ENCODE results near the gene AJM1.
"Not testable (repeated sequence)": the region's sequence is repeated elsewhere in the genome, so short reads cannot be mapped to it uniquely, and the experiment has no call there.

AJM1 gene

GRCh38 chr9:136875155-136875554, 32.9 kb downstream of the AJM1 start:
- H3K27me3 ChIP-seq = peaks cover 10% of the 10 kb centered on the region
- no peak overlapping the region for H3K27ac ChIP-seq
- H3K4me3 ChIP-seq (ENCODE audit: low read depth in 1 of 2, low read length in 1 of 2) = no peak overlapping the region
- no peaks in the 10 kb centered on the region for H3K4me1 ChIP-seq (ENCODE audit: control insufficient read depth in 1 of 2, insufficient read depth in 1 of 2, low read depth in 1 of 2, low read length in 1 of 2)
- H3K9me3 ChIP-seq = no peaks in the 10 kb centered on the region
- H3K36me3 ChIP-seq = no peaks in the 10 kb centered on the region
- TF ChIP-seq, protein P1, sequence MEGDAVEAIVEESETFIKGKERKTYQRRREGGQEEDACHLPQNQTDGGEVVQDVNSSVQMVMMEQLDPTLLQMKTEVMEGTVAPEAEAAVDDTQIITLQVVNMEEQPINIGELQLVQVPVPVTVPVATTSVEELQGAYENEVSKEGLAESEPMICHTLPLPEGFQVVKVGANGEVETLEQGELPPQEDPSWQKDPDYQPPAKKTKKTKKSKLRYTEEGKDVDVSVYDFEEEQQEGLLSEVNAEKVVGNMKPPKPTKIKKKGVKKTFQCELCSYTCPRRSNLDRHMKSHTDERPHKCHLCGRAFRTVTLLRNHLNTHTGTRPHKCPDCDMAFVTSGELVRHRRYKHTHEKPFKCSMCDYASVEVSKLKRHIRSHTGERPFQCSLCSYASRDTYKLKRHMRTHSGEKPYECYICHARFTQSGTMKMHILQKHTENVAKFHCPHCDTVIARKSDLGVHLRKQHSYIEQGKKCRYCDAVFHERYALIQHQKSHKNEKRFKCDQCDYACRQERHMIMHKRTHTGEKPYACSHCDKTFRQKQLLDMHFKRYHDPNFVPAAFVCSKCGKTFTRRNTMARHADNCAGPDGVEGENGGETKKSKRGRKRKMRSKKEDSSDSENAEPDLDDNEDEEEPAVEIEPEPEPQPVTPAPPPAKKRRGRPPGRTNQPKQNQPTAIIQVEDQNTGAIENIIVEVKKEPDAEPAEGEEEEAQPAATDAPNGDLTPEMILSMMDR (IDR thresholded peaks at IDR 0.05) = no peak

DNA sequence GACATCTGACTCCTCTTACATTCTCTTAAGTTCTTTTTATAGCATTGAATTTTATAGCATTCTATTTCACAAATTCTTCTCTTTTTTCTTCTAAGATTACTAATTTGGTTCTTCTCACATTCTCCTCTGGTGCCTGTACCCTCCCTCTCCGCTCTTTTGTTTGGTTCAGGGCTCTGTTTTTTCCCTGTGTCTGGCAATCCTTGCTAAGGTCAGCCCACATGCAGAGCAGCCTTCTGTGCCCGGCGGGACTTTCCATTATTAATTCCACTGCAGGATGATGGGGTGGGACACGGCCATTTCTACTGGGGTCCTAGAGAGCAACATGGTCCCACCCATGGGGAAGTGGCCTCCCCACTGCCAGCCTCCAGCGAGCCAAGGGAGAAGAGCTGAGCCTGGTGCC, 34.2 kb downstream of the AJM1 start:
- no peak overlapping the region for H3K27ac ChIP-seq
- H3K27me3 ChIP-seq = peaks cover 15% of the 10 kb centered on the region
- H3K4me3 ChIP-seq (ENCODE audit: low read depth in 1 of 2, low read length in 1 of 2) = no peak overlapping the region
- no peaks in the 10 kb centered on the region for H3K36me3 ChIP-seq
- H3K9me3 ChIP-seq = no peaks in the 10 kb centered on the region
- H3K4me1 ChIP-seq (ENCODE audit: control insufficient read depth in 1 of 2, insufficient read depth in 1 of 2, low read depth in 1 of 2, low read length in 1 of 2) = no peaks in the 10 kb centered on the region
- TF ChIP-seq, protein P1 (IDR thresholded peaks at IDR 0.05) = no peak

DNA sequence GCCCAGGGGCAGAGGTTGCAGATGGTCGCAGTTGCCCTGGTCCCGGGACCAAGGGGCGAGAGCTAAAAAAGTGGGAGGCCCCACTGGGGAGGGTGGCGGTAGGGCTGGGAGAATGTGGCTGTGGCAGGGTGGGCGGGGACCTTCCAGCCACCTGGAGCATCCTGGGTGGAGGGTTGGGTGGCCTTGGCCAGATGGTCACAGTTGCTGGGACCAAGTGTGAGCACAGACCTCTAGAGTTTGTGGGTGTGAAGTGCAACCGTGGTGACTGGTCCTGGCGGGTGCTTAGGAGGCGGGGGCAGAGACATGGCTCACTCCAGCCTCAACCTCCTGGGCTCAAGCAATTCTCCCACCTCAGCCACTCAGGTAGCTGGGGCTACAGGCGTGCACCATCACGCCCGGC, 38.4 kb downstream of the AJM1 start:
- H3K27me3 ChIP-seq = peaks cover 32% of the 10 kb centered on the region
- TF ChIP-seq, protein P1 (IDR thresholded peaks at IDR 0.05) = no peak
- no peak overlapping the region for H3K4me3 ChIP-seq (ENCODE audit: low read depth in 1 of 2, low read length in 1 of 2)
- no peaks in the 10 kb centered on the region for H3K36me3 ChIP-seq
- H3K4me1 ChIP-seq (ENCODE audit: control insufficient read depth in 1 of 2, insufficient read depth in 1 of 2, low read depth in 1 of 2, low read length in 1 of 2) = peaks cover 4 to 12% of the 10 kb centered on the region in 2 experiments
- H3K9me3 ChIP-seq = no peaks in the 10 kb centered on the region
- H3K27ac ChIP-seq = no peak overlapping the region

- TF ChIP-seq, protein P1 (IDR thresholded peaks at IDR 0.05) = no peak
- Histone ChIP-seq H3K36me3 (no peaks in the 10 kb centered on the region), H3K27me3 (peaks cover 29% of the 10 kb centered on the region), H3K9me3 (no peaks in the 10 kb centered on the region), H3K27ac (no peak overlapping the region), H3K4me3 (ENCODE audit: low read depth in 1 of 2, low read length in 1 of 2) (no peak overlapping the region), H3K4me1 (ENCODE audit: control insufficient read depth in 1 of 2, insufficient read depth in 1 of 2, low read depth in 1 of 2, low read length in 1 of 2) (peaks cover 8 to 17% of the 10 kb centered on the region in 2 experiments)
Observed at GRCh38 chr9:136881691-136882108, 39.4 kb downstream of the AJM1 start.

DNA sequence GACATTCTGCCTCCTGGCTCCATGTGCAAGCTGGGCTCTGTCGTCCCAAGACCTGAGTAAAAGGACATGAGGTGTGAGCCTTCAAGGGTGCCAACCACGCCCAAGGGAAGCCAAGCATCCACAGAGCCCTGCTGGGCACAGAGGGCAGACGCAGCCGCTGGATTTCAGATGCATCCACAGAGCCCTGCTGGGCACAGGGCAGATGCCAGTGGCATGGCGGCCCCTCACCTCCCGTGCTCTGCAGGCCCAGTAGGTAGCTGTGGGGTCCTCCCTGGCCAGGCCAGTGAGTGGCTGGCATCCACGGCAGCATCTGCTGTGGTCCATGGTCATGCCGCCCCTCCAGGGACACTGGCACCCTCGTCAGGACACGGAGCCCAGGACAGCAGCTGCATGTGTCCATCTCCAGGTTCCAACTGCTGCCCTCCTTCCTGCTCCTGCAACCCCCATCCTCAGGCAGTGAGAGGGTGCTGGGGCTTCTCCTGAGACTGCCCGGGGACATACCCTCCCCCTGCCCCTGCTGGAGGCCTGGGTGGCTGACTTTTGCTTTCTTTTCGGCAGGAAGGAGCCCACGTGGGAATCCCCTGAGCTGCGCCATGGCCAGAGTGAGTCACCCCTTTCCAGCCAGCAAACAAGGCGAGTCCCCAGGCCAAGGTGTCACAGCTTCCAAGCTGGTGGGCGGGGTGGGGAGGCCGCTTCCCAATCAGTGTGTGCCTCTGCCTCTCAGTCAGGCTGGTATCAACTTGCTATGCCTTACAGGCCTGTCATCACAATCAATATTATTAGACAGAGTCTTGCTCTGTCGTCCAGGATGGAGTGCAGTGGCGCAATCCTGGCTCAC, 40.0 kb downstream of the AJM1 start:
- TF ChIP-seq, protein P1 (IDR thresholded peaks at IDR 0.05) = no peak
- H3K27me3 ChIP-seq = peaks cover 28% of the 10 kb centered on the region
- no peak overlapping the region for H3K27ac ChIP-seq
- no peaks in the 10 kb centered on the region for H3K36me3 ChIP-seq
- peaks cover 14 to 23% of the 10 kb centered on the region in 2 experiments for H3K4me1 ChIP-seq (ENCODE audit: control insufficient read depth in 1 of 2, insufficient read depth in 1 of 2, low read depth in 1 of 2, low read length in 1 of 2)
- no peaks in the 10 kb centered on the region for H3K9me3 ChIP-seq
- H3K4me3 ChIP-seq (ENCODE audit: low read depth in 1 of 2, low read length in 1 of 2) = no peak overlapping the region

DNA sequence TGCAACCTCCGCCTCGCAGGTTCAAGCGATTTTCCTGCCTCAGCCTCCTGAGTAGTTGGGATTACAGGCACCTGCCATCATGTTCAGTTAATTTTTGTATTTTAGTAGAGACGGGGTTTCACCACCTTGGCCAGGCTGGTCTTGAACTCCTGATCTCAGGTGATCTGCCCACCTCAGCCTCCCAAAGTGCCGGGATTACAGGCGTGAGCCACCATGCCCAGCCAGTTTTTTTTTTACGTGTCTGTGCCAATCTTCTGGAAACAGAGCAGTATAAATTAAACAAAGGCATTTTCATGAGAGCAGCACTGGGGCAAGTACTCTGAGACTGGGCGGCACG, 40.6 kb downstream of the AJM1 start:
- not testable (repeated sequence) for H3K9me3 ChIP-seq; H3K27ac ChIP-seq; H3K4me3 ChIP-seq (ENCODE audit: low read depth in 1 of 2, low read length in 1 of 2); H3K36me3 ChIP-seq
- H3K4me1 ChIP-seq (ENCODE audit: control insufficient read depth in 1 of 2, insufficient read depth in 1 of 2, low read depth in 1 of 2, low read length in 1 of 2) = peaks cover 19 to 28% of the 10 kb centered on the region in 2 experiments
- peaks cover 28% of the 10 kb centered on the region for H3K27me3 ChIP-seq

DNA sequence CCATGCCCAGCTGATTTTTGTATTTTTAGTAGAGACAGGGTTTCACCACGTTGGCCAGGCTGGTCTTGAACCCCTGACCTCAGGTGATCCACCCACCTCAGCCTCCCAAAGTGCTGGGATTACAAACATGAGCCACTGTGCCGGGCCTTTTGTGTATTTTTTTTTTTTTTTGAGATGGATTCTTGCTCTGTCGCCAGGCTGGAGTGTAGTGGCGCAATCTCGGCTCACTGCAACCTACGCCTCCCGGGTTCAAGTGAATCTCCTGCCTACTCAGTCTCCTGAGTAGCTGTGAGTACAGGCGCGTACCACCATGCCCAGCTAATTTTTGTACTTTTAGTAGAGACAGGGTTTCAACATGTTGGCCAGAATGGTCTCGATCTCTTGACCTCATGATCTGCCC, 41.4 kb downstream of the AJM1 start:
- H3K27ac ChIP-seq = not testable (repeated sequence)
- peaks cover 19 to 28% of the 10 kb centered on the region in 2 experiments for H3K4me1 ChIP-seq (ENCODE audit: control insufficient read depth in 1 of 2, insufficient read depth in 1 of 2, low read depth in 1 of 2, low read length in 1 of 2)

More for the DNA sequence above, 41.4 kb downstream of the AJM1 start:
- not testable (repeated sequence) for H3K4me3 ChIP-seq (ENCODE audit: low read depth in 1 of 2, low read length in 1 of 2); H3K36me3 ChIP-seq; H3K9me3 ChIP-seq
- peaks cover 28% of the 10 kb centered on the region for H3K27me3 ChIP-seq
